ENCODE results near the gene BABAM2.
"Not testable (repeated sequence)": the region's sequence is repeated elsewhere in the genome, so short reads cannot be mapped to it uniquely, and the experiment has no call there.

BABAM2 gene

DNA sequence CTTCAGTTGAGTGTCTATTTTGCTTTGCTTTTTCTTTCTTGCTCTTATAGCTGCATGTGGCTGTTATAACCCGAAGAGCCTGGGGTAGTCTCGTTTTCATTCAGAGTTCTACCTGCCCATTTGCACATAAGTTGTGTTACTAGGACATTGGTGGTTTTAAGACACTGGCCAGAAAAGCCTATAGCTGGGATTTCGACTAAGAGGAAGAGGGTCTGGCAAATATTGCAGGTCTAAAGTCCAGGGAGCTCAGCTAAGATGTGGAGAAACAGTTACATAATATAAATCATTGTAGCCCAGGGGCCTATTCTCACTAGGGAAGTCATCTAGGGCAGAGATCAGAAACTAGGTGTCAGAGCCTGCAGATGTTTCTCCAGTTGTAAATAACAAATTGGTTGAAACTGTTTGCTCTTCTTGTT is 120.8 kb downstream of the BABAM2 start:
- DNase-seq (ENCODE audit: low read depth), result no peak
- no peak overlapping the region for H3K4me3 ChIP-seq (ENCODE audit: low read depth, low read length)
- TF ChIP-seq, protein P1, sequence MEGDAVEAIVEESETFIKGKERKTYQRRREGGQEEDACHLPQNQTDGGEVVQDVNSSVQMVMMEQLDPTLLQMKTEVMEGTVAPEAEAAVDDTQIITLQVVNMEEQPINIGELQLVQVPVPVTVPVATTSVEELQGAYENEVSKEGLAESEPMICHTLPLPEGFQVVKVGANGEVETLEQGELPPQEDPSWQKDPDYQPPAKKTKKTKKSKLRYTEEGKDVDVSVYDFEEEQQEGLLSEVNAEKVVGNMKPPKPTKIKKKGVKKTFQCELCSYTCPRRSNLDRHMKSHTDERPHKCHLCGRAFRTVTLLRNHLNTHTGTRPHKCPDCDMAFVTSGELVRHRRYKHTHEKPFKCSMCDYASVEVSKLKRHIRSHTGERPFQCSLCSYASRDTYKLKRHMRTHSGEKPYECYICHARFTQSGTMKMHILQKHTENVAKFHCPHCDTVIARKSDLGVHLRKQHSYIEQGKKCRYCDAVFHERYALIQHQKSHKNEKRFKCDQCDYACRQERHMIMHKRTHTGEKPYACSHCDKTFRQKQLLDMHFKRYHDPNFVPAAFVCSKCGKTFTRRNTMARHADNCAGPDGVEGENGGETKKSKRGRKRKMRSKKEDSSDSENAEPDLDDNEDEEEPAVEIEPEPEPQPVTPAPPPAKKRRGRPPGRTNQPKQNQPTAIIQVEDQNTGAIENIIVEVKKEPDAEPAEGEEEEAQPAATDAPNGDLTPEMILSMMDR (IDR thresholded peaks at IDR 0.05; ENCODE audit: low read depth, low read length, missing control alignments), result no peak

DNA sequence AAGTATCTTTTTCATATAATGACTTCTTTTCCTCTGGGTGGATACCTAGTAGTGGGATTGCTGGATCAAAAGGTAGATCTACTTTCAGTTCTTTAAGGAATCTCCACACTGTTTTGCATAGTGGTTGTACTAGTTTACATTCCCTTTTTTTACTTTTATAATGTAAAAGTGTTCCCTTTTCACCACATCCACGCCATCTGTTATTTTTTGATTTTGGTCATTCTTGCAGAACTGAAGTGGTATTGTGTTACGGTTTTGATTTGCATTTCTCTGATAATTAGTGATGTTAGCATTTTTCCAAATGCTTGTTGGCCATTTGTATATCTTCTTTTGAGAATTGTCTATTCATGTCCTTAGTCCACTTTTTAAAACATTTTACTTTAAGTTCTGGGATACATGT is 127.9 kb downstream of the BABAM2 start:
- DNase-seq (ENCODE audit: low read depth); H3K4me3 ChIP-seq (ENCODE audit: low read depth, low read length): not testable (repeated sequence)

DNA sequence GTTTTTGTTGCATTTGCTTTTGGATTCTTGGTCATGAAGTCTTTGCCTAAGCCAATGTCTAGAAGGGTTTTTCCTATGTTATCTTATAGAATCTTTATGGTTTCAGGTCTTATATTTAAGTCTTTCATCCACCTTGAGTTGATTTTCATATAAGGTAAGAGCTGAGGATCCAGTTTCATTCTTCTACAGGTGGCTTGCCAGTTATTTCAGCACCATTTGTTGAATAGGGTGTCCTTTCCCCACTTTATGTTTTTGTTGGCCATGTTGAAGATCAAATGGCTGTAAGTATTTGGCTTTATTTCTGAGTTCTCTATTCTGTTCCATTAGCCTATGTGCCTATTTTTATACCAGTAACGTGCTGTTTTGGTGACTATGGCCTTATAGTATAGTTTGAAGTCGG is 129.0 kb downstream of the BABAM2 start:
- DNase-seq (ENCODE audit: low read depth); H3K4me3 ChIP-seq (ENCODE audit: low read depth, low read length): not testable (repeated sequence)

DNA sequence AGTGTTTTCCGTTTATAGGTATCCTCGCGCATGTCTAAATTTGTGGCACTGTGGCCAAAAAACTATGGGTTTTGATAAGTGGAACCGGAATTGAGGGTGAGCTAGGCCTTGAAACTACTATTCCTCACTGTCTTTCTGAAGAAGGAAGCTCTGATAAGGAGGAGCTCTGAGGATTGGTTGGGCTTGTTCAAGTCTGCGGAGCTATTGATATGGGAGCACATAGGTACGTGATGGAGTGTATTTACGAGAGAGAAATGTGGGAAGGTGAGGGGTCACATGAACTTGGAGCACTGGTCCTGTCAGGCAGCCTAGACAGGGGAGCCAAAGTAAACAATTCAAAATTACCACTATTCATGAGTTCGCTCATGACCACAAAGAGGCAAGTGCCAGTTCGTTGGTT is 131.4 kb downstream of the BABAM2 start:
- DNase-seq (ENCODE audit: low read depth), result no peak
- no peak overlapping the region for H3K4me3 ChIP-seq (ENCODE audit: low read depth, low read length)
- TF ChIP-seq, protein P1 (IDR thresholded peaks at IDR 0.05; ENCODE audit: low read depth, low read length, missing control alignments), result no peak

DNA sequence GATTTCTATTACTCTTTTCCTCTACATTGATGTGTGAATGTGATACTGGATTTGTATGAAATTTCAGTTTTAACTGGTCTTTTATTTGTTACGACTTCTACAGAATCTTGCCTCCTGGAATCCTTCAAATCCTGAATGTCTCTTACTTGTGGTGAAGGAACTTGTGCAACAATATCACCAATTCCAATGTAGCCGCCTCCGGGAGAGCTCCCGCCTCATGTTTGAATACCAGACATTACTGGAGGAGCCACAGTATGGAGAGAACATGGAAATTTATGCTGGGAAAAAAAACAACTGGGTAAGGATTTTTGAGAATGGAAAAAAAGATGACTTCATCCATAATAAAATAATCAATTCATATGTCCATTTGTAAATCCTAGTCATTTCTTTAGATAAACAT is 134.6 kb downstream of the BABAM2 start:
- H3K4me3 ChIP-seq (ENCODE audit: low read depth, low read length), result no peak overlapping the region
- no peak for DNase-seq (ENCODE audit: low read depth)
- TF ChIP-seq, protein P1 (IDR thresholded peaks at IDR 0.05; ENCODE audit: low read depth, low read length, missing control alignments), result no peak

DNA sequence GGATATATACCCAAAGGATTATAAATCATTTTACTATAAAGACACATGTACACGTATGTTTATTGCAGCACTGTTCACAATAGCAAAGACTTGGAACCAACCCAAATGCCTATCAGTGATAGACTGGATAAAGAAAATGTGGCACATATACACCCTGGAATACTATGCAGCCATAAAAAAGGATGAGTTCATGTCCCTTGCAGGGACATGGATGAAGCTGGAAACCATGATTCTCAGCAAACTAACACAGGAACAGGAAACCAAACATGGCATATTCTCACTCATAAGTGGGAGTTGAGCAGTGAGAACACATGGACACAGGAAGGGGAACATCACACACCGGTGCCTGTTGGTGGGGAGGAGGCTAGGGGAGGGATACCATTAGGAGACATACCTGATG is 135.7 kb downstream of the BABAM2 start:
- not testable (repeated sequence) for H3K4me3 ChIP-seq (ENCODE audit: low read depth, low read length); DNase-seq (ENCODE audit: low read depth)

DNA sequence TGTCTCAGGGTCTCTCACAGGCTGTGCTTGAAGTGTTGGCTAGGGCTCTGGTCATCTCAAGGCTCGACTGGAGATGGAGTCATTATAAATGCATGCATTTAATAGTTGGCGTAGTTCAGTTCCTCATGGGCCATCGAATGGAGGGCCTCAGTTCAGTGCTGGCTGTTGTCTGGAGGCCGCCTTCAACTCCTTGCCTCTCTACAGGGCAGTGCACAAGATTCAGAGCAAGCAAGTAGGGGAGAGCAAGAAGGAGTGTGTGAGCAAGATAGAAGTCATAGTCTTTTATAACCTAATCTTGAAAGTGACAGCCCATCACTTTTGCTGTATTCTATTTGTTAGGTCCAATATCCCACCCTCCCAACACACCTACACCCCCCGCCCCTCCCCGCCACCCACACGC is 137.5 kb downstream of the BABAM2 start:
- no peak for DNase-seq (ENCODE audit: low read depth)
- no peak overlapping the region for H3K4me3 ChIP-seq (ENCODE audit: low read depth, low read length)
- TF ChIP-seq, protein P1 (IDR thresholded peaks at IDR 0.05; ENCODE audit: low read depth, low read length, missing control alignments), result no peak

DNA sequence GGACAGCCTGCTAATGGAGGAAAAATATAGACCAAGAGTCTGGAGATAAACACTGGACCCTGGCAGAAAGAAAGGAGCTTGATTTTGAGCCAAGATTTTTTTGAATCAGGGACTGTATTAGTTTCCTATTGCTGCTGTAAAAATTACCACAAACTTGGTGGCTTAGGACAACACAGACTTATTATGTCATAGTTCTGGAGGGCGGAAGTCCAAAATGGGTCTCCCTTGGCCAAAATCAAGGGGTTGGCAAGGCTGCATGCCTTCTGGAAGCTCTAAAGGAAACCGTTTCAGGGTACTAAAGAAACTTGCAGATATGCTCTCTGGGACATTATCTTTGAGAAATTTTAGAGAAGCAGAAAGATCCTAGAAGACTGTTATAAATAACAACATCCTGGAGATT is 140.1 kb downstream of the BABAM2 start:
- TF ChIP-seq, protein P1 (IDR thresholded peaks at IDR 0.05; ENCODE audit: low read depth, low read length, missing control alignments), result no peak
- H3K4me3 ChIP-seq (ENCODE audit: low read depth, low read length), result no peak overlapping the region
- DNase-seq (ENCODE audit: low read depth), result no peak

DNA sequence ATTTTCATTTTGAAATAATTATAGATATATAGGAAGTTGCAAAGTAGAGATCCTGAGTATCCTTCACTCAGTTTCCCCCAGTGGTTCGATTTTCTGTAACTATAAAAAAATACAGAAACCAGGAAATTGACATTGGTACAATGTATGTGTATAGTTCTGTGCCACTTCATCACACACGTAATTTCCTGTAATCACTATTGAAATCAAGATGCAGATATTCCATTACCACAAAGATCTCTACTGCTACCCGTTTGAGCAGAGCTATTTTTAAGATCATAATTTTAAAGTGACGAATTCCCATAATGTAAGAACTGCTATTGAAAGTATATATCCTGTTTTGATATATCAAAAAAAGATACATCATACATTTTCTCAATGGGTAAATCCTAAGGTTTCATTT is 142.3 kb downstream of the BABAM2 start:
- TF ChIP-seq, protein P1 (IDR thresholded peaks at IDR 0.05; ENCODE audit: low read depth, low read length, missing control alignments), result no peak
- DNase-seq (ENCODE audit: low read depth), result no peak

More for the DNA sequence above, 142.3 kb downstream of the BABAM2 start:
- no peak overlapping the region for H3K4me3 ChIP-seq (ENCODE audit: low read depth, low read length)
